Measurements from ENCODE around the gene PRKG1.

Gene PRKG1

DNA sequence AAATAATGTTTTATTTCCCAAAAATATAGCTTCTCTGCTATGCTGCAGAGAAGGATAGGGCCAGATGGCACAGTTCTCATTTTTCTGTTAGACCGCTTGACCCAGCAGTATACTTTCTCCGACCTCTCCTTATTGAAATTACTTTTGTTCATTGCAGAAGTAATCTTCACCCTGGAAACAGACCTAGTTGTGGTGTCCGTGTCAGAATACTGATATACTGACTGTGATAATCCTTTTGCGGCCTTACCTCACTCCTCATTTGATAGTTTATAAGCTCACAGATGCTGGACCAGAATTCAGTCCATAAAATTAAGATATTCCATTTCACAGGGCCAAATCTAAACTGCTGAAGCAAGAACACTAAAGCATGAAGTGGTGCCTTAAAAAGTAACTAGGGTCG is 979.2 kb downstream of the PRKG1 start:
- TF ChIP-seq, protein P1, sequence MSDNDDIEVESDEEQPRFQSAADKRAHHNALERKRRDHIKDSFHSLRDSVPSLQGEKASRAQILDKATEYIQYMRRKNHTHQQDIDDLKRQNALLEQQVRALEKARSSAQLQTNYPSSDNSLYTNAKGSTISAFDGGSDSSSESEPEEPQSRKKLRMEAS (IDR thresholded peaks at IDR 0.05): no peak
- TF ChIP-seq EGR1 (IDR thresholded peaks at IDR 0.05): no peak
- no peak for TF ChIP-seq NFIC (IDR thresholded peaks at IDR 0.05)
- TF ChIP-seq RAD21 (IDR thresholded peaks at IDR 0.05; ENCODE audit: low read depth): no peak
- TF ChIP-seq TAF1 (IDR thresholded peaks at IDR 0.05; ENCODE audit: low read depth): no peak
- TF ChIP-seq YY1 (IDR thresholded peaks at IDR 0.05; ENCODE audit: low read depth): no peak
- no peak for TF ChIP-seq CEBPB (IDR thresholded peaks at IDR 0.05)
- no peak for TF ChIP-seq FOXM1 (IDR thresholded peaks at IDR 0.05; ENCODE audit: borderline replicate concordance, low read depth)
- no peak for TF ChIP-seq TCF12 (IDR thresholded peaks at IDR 0.05; ENCODE audit: low read depth)
- TF ChIP-seq, protein P2, sequence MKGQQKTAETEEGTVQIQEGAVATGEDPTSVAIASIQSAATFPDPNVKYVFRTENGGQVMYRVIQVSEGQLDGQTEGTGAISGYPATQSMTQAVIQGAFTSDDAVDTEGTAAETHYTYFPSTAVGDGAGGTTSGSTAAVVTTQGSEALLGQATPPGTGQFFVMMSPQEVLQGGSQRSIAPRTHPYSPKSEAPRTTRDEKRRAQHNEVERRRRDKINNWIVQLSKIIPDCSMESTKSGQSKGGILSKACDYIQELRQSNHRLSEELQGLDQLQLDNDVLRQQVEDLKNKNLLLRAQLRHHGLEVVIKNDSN (IDR thresholded peaks at IDR 0.05): no peak
- no peak for TF ChIP-seq ZBTB7A (IDR thresholded peaks at IDR 0.05; ENCODE audit: low read depth)
- TF ChIP-seq EP300 (IDR thresholded peaks at IDR 0.05; ENCODE audit: borderline replicate concordance): no peak
- TF ChIP-seq, protein P3, sequence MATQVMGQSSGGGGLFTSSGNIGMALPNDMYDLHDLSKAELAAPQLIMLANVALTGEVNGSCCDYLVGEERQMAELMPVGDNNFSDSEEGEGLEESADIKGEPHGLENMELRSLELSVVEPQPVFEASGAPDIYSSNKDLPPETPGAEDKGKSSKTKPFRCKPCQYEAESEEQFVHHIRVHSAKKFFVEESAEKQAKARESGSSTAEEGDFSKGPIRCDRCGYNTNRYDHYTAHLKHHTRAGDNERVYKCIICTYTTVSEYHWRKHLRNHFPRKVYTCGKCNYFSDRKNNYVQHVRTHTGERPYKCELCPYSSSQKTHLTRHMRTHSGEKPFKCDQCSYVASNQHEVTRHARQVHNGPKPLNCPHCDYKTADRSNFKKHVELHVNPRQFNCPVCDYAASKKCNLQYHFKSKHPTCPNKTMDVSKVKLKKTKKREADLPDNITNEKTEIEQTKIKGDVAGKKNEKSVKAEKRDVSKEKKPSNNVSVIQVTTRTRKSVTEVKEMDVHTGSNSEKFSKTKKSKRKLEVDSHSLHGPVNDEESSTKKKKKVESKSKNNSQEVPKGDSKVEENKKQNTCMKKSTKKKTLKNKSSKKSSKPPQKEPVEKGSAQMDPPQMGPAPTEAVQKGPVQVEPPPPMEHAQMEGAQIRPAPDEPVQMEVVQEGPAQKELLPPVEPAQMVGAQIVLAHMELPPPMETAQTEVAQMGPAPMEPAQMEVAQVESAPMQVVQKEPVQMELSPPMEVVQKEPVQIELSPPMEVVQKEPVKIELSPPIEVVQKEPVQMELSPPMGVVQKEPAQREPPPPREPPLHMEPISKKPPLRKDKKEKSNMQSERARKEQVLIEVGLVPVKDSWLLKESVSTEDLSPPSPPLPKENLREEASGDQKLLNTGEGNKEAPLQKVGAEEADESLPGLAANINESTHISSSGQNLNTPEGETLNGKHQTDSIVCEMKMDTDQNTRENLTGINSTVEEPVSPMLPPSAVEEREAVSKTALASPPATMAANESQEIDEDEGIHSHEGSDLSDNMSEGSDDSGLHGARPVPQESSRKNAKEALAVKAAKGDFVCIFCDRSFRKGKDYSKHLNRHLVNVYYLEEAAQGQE (IDR thresholded peaks at IDR 0.05; ENCODE audit: low read depth): no peak
- TF ChIP-seq TEAD4 (IDR thresholded peaks at IDR 0.05): no peak
- TF ChIP-seq CREB1 (IDR thresholded peaks at IDR 0.05; ENCODE audit: low read depth): no peak

DNA sequence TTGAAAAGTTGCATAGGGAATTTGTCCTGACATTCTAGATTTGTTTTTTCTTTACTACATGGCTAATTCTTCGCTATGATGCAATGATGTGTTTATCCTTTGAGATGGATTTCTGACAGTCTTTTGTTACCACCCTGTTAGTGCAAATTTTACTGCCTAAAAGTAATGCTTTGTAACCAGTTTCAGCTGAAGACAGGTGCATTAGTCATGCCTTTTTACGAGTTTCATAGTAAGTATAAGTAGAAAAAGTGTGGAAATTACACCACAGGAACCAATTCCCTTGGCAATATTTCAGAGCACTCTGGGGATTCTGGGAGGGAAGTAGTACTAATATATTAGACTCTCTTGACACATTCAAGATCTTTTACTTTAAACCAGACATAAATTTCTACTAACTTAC is 982.0 kb downstream of the PRKG1 start:
- TF ChIP-seq YY1 (IDR thresholded peaks at IDR 0.05; ENCODE audit: low read depth) (no peak), NFIC (IDR thresholded peaks at IDR 0.05) (0 out of 2 replicates have a peak, but pooled peaks have one; percentile 6), TCF12 (IDR thresholded peaks at IDR 0.05; ENCODE audit: low read depth) (no peak), TEAD4 (IDR thresholded peaks at IDR 0.05) (no peak)

DNA sequence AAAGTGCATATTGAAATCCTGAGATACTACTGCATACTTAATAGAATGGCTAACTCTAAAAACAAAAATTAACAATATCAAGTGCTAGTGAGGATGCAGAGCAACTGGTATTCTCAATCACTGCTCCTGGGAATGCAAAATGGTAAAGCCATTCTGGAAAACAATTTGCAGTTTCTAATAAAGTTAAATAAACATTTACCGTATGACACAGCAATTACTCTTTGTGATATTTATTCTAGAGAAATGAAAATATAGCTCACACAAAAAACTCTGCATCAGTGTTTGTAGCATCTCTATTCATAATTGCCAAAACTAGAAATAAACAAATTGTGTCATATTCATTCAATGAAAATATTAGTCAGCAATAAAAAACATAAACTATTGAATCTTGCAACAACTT is 984.8 kb downstream of the PRKG1 start:
- TF ChIP-seq RAD21 (IDR thresholded peaks at IDR 0.05; ENCODE audit: low read depth) (no peak), FOXM1 (IDR thresholded peaks at IDR 0.05; ENCODE audit: borderline replicate concordance, low read depth) (no peak), TEAD4 (IDR thresholded peaks at IDR 0.05) (no peak), TCF12 (IDR thresholded peaks at IDR 0.05; ENCODE audit: low read depth) (no peak), CEBPB (IDR thresholded peaks at IDR 0.05) (no peak), ZBTB7A (IDR thresholded peaks at IDR 0.05; ENCODE audit: low read depth) (no peak), EGR1 (IDR thresholded peaks at IDR 0.05) (no peak), NFIC (IDR thresholded peaks at IDR 0.05) (no peak), CREB1 (IDR thresholded peaks at IDR 0.05; ENCODE audit: low read depth) (no peak), EP300 (IDR thresholded peaks at IDR 0.05; ENCODE audit: borderline replicate concordance) (no peak), TAF1 (IDR thresholded peaks at IDR 0.05; ENCODE audit: low read depth) (no peak), YY1 (IDR thresholded peaks at IDR 0.05; ENCODE audit: low read depth) (no peak)
- TF ChIP-seq, protein P1 (IDR thresholded peaks at IDR 0.05): no peak
- TF ChIP-seq, protein P2 (IDR thresholded peaks at IDR 0.05): no peak
- TF ChIP-seq, protein P3 (IDR thresholded peaks at IDR 0.05; ENCODE audit: low read depth): no peak

DNA sequence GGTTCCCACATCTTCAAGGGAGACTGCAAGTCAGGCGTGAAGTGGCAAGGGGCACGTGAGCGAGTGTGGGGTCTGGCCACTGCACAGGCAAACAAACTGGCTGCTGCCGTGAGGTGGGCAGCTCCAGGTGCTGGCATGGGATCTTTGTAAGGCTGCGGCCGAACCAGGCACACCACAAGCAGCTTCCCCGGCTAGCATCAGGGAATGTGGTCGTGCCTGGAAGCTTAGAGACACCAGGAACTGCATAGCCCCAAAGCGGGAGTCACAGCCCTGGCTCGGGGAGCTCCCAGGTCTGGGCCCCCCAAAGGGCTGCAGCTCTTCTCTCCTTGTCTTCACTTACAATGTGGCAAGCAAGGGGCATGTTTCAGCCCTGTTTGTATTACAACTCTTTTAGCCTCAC is 988.9 kb downstream of the PRKG1 start:
- TF ChIP-seq RAD21 (IDR thresholded peaks at IDR 0.05; ENCODE audit: low read depth) (no peak), EP300 (IDR thresholded peaks at IDR 0.05; ENCODE audit: borderline replicate concordance) (no peak), FOXM1 (IDR thresholded peaks at IDR 0.05; ENCODE audit: borderline replicate concordance, low read depth) (no peak), CEBPB (IDR thresholded peaks at IDR 0.05) (no peak), TEAD4 (IDR thresholded peaks at IDR 0.05) (no peak), TCF12 (IDR thresholded peaks at IDR 0.05; ENCODE audit: low read depth) (no peak), ZBTB7A (IDR thresholded peaks at IDR 0.05; ENCODE audit: low read depth) (no peak), EGR1 (IDR thresholded peaks at IDR 0.05) (no peak), TAF1 (IDR thresholded peaks at IDR 0.05; ENCODE audit: low read depth) (no peak), CREB1 (IDR thresholded peaks at IDR 0.05; ENCODE audit: low read depth) (no peak), YY1 (IDR thresholded peaks at IDR 0.05; ENCODE audit: low read depth) (no peak), NFIC (IDR thresholded peaks at IDR 0.05) (no peak)
- TF ChIP-seq, protein P2 (IDR thresholded peaks at IDR 0.05): no peak
- TF ChIP-seq, protein P3 (IDR thresholded peaks at IDR 0.05; ENCODE audit: low read depth): no peak
- TF ChIP-seq, protein P1 (IDR thresholded peaks at IDR 0.05): no peak

Data from Ishikawa (cell line).